Measurements from ENCODE around the gene VPS11. TPM values are rescaled to one million over a fixed set of nuclear protein-coding genes. Genes with fewer than 3 reads are reported as not detected.

Gene VPS11
- polyA plus RNA-seq, 2 of the 4 experiments (the other 2 are of a cell fraction), result 4.6 to 12.0 TPM

DNA sequence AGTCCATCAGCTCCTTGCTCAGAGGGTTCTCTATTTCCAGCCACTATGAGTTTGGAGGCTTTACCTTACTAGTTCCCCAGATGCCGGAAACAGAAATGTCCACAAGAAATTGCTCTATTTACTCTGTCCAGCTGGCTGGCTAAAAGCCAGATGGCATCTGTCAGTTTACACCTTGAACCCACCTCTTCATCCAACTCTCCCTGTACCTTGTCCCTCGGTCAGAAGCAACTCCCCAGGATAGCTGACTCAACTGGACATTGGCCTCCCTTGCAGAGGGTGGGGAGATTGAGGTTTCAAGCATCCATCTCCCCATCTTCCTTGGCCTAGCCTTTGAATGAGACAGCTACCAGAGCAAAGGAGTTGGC is 41.2 kb downstream of the VPS11 start:
- no peak for TF ChIP-seq RARB (CRISPR knock-in tag; IDR thresholded peaks at IDR 0.05)
- 95% methylated on average over 2 of the region's 2 CpGs for WGBS (ENCODE audit: missing lambda C conversion rate)
- CTCF ChIA-PET, result interaction anchor here (0.6 to 2.9 kb wide), 6 partner anchors 9 to 215 kb away, joined by 3 to 9 read pairs (median 4); no protein-coding TSS in a partner anchor
- POLR2A ChIA-PET, result interaction anchor here (1.2 to 2.0 kb wide), 3 partner anchors 12 to 60 kb away, joined by 4 to 11 read pairs (median 5); partner anchors contain the start of genes HINFP and NLRX1
- Histone ChIP-seq H3K4me2 (peak overlapping the region; percentile 82), H3K27ac (no peak overlapping the region), H3K4me3 (no peak overlapping the region), H3K9me3 (no peaks in the 10 kb centered on the region), H3K4me1 (peaks cover 17% of the 10 kb centered on the region)
- FAIRE-seq (no peak), DNase-seq (ENCODE audit: low read depth in 1 of 2, low spot score in 1 of 2) (no peak), ATAC-seq (no peak)

DNA sequence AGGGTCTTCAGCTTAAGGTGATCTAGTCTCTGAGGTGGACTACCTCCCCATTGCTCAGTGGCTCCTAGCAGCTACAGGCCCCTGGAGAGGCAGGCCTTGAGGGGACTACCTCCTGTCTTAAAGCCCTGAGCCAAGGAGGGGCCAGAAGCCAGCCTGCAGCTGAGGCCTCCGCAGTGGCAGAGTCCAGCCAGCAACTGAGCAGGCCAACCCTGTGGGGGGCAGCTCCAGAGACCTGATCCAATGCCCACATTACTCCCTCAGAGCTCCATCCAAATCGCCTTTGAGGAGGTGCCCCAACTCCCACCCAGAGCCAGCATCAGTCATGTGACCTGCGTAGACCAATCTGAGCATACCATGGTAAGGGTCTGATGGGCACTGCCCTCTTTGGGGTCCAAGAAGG is 42.2 kb downstream of the VPS11 start:
- H3K4me1 ChIP-seq, result peaks cover 17% of the 10 kb centered on the region
- TF ChIP-seq, protein P1, sequence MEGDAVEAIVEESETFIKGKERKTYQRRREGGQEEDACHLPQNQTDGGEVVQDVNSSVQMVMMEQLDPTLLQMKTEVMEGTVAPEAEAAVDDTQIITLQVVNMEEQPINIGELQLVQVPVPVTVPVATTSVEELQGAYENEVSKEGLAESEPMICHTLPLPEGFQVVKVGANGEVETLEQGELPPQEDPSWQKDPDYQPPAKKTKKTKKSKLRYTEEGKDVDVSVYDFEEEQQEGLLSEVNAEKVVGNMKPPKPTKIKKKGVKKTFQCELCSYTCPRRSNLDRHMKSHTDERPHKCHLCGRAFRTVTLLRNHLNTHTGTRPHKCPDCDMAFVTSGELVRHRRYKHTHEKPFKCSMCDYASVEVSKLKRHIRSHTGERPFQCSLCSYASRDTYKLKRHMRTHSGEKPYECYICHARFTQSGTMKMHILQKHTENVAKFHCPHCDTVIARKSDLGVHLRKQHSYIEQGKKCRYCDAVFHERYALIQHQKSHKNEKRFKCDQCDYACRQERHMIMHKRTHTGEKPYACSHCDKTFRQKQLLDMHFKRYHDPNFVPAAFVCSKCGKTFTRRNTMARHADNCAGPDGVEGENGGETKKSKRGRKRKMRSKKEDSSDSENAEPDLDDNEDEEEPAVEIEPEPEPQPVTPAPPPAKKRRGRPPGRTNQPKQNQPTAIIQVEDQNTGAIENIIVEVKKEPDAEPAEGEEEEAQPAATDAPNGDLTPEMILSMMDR (IDR thresholded peaks at IDR 0.05), result no peak
- TF ChIP-seq, protein P2, sequence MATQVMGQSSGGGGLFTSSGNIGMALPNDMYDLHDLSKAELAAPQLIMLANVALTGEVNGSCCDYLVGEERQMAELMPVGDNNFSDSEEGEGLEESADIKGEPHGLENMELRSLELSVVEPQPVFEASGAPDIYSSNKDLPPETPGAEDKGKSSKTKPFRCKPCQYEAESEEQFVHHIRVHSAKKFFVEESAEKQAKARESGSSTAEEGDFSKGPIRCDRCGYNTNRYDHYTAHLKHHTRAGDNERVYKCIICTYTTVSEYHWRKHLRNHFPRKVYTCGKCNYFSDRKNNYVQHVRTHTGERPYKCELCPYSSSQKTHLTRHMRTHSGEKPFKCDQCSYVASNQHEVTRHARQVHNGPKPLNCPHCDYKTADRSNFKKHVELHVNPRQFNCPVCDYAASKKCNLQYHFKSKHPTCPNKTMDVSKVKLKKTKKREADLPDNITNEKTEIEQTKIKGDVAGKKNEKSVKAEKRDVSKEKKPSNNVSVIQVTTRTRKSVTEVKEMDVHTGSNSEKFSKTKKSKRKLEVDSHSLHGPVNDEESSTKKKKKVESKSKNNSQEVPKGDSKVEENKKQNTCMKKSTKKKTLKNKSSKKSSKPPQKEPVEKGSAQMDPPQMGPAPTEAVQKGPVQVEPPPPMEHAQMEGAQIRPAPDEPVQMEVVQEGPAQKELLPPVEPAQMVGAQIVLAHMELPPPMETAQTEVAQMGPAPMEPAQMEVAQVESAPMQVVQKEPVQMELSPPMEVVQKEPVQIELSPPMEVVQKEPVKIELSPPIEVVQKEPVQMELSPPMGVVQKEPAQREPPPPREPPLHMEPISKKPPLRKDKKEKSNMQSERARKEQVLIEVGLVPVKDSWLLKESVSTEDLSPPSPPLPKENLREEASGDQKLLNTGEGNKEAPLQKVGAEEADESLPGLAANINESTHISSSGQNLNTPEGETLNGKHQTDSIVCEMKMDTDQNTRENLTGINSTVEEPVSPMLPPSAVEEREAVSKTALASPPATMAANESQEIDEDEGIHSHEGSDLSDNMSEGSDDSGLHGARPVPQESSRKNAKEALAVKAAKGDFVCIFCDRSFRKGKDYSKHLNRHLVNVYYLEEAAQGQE (IDR thresholded peaks at IDR 0.05), result no peak
- TF ChIP-seq KDM1A (IDR thresholded peaks at IDR 0.05; ENCODE audit: low read depth), result no peak
- TF ChIP-seq, protein P3, sequence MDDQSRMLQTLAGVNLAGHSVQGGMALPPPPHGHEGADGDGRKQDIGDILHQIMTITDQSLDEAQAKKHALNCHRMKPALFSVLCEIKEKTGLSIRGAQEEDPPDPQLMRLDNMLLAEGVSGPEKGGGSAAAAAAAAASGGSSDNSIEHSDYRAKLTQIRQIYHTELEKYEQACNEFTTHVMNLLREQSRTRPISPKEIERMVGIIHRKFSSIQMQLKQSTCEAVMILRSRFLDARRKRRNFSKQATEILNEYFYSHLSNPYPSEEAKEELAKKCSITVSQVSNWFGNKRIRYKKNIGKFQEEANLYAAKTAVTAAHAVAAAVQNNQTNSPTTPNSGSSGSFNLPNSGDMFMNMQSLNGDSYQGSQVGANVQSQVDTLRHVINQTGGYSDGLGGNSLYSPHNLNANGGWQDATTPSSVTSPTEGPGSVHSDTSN (IDR thresholded peaks at IDR 0.05), result no peak
- TF ChIP-seq, protein P4, sequence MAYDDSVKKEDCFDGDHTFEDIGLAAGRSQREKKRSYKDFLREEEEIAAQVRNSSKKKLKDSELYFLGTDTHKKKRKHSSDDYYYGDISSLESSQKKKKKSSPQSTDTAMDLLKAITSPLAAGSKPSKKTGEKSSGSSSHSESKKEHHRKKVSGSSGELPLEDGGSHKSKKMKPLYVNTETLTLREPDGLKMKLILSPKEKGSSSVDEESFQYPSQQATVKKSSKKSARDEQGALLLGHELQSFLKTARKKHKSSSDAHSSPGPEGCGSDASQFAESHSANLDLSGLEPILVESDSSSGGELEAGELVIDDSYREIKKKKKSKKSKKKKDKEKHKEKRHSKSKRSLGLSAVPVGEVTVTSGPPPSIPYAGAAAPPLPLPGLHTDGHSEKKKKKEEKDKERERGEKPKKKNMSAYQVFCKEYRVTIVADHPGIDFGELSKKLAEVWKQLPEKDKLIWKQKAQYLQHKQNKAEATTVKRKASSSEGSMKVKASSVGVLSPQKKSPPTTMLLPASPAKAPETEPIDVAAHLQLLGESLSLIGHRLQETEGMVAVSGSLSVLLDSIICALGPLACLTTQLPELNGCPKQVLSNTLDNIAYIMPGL (CRISPR knock-in tag; IDR thresholded peaks at IDR 0.05; ENCODE audit: borderline replicate concordance), result no peak
- no peak for TF ChIP-seq HOXB5 (CRISPR knock-in tag; IDR thresholded peaks at IDR 0.05)
- no peak for TF ChIP-seq HEYL (CRISPR knock-in tag; IDR thresholded peaks at IDR 0.05)
- TF ChIP-seq, protein P5, sequence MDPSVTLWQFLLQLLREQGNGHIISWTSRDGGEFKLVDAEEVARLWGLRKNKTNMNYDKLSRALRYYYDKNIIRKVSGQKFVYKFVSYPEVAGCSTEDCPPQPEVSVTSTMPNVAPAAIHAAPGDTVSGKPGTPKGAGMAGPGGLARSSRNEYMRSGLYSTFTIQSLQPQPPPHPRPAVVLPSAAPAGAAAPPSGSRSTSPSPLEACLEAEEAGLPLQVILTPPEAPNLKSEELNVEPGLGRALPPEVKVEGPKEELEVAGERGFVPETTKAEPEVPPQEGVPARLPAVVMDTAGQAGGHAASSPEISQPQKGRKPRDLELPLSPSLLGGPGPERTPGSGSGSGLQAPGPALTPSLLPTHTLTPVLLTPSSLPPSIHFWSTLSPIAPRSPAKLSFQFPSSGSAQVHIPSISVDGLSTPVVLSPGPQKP (IDR thresholded peaks at IDR 0.05; ENCODE audit: low read depth, low read length), result no peak
- no peak for TF ChIP-seq EP300 (IDR thresholded peaks at IDR 0.05)
- TF ChIP-seq CEBPB (IDR thresholded peaks at IDR 0.05), result no peak
- TF ChIP-seq NFE2L2 (conservative IDR thresholded peaks at IDR 0.05; ENCODE audit: low read length), result no peak
- TF ChIP-seq, protein P6, sequence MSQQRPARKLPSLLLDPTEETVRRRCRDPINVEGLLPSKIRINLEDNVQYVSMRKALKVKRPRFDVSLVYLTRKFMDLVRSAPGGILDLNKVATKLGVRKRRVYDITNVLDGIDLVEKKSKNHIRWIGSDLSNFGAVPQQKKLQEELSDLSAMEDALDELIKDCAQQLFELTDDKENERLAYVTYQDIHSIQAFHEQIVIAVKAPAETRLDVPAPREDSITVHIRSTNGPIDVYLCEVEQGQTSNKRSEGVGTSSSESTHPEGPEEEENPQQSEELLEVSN (IDR thresholded peaks at IDR 0.05; ENCODE audit: borderline replicate concordance, low read depth), result no peak
- no peak for TF ChIP-seq ZNF302 (CRISPR knock-in tag; IDR thresholded peaks at IDR 0.05)
- no peak overlapping the region for H3K4me2 ChIP-seq
- ATAC-seq (no peak), DNase-seq (ENCODE audit: low read depth in 1 of 2, low spot score in 1 of 2) (no peak), FAIRE-seq (no peak)
- CTCF ChIA-PET, result interaction anchor here (0.6 to 2.9 kb wide), 5 partner anchors 25 to 214 kb away, joined by 3 to 9 read pairs (median 6); partner anchors contain the start of gene NLRX1
- POLR2A ChIA-PET, result interaction anchor here (1.0 to 1.2 kb wide), 3 partner anchors 11 to 59 kb away, joined by 4 to 5 read pairs (median 5); partner anchors contain the start of genes HINFP and NLRX1
- 86% methylated on average over 2 of the region's 3 CpGs for WGBS (ENCODE audit: missing lambda C conversion rate)
- H3K27ac ChIP-seq, result no peak overlapping the region
- no peak overlapping the region for H3K4me3 ChIP-seq
- no peaks in the 10 kb centered on the region for H3K9me3 ChIP-seq
